ENCODE data around the gene COPS2.

DNA sequence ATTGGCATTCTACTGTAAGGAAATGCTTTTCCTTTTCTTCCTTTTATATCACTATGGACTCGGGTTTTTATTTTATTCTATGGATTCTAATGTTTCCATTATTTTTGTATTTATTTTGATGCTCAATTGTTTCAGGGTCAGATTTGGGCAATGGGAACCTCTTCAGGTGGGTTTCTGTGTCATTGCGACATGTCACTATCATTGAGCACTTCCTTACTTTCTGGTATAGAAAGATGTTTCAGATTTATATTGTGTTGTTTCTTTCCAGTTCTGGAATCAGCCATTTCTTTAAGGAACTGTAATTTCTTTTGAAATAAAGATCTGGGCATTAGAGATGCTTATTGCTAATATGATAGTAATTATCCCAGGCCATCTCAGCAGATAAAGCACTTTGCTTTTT lies 36.5 kb upstream of the COPS2 start:
- TF ChIP-seq BDP1 (IDR thresholded peaks at IDR 0.05; ENCODE audit: insufficient read depth, insufficient read length) (no peak), MAFK (IDR thresholded peaks at IDR 0.05; ENCODE audit: low read length) (no peak), ETV6 (IDR thresholded peaks at IDR 0.05; ENCODE audit: borderline replicate concordance in 1 of 2, low read depth in 2 of 2, low read length in 1 of 2) (no peak), ETV6 (CRISPR knock-in tag; IDR thresholded peaks at IDR 0.05; ENCODE audit: borderline replicate concordance) (no peak), REST (IDR thresholded peaks at IDR 0.05; ENCODE audit: borderline replicate concordance) (no peak), REST (CRISPR knock-in tag; IDR thresholded peaks at IDR 0.05; ENCODE audit: low read depth) (no peak), SRSF9 (IDR thresholded peaks at IDR 0.05; ENCODE audit: borderline replicate concordance, low read depth, low read length) (no peak), CBX3 (IDR thresholded peaks at IDR 0.05; ENCODE audit: borderline replicate concordance in 1 of 2, low read length in 2 of 2) (no peak), MAZ (CRISPR knock-in tag; conservative IDR thresholded peaks at IDR 0.05 in 1 of 2, IDR thresholded peaks at IDR 0.05 in 1 of 2) (no peak), PBX2 (CRISPR knock-in tag; IDR thresholded peaks at IDR 0.05; ENCODE audit: low read depth) (no peak), PBX2 (tag; conservative IDR thresholded peaks at IDR 0.05; ENCODE audit: low read depth) (no peak), JUN (IDR thresholded peaks at IDR 0.05; ENCODE audit: borderline replicate concordance, low read depth, low read length) (no peak), JUN (CRISPR knock-in tag; IDR thresholded peaks at IDR 0.05; ENCODE audit: borderline replicate concordance) (no peak), EZH2 (IDR thresholded peaks at IDR 0.05; ENCODE audit: borderline replicate concordance, low read depth, low read length) (no peak), TAF1 (IDR thresholded peaks at IDR 0.05; ENCODE audit: control insufficient read depth, extremely low read depth, insufficient read depth, low read length, severe bottlenecking) (no peak), GTF2F1 (IDR thresholded peaks at IDR 0.05; ENCODE audit: low read depth, low read length) (no peak)
- TF ChIP-seq, protein P1, sequence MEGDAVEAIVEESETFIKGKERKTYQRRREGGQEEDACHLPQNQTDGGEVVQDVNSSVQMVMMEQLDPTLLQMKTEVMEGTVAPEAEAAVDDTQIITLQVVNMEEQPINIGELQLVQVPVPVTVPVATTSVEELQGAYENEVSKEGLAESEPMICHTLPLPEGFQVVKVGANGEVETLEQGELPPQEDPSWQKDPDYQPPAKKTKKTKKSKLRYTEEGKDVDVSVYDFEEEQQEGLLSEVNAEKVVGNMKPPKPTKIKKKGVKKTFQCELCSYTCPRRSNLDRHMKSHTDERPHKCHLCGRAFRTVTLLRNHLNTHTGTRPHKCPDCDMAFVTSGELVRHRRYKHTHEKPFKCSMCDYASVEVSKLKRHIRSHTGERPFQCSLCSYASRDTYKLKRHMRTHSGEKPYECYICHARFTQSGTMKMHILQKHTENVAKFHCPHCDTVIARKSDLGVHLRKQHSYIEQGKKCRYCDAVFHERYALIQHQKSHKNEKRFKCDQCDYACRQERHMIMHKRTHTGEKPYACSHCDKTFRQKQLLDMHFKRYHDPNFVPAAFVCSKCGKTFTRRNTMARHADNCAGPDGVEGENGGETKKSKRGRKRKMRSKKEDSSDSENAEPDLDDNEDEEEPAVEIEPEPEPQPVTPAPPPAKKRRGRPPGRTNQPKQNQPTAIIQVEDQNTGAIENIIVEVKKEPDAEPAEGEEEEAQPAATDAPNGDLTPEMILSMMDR (IDR thresholded peaks at IDR 0.05 in 2 of 3, conservative IDR thresholded peaks at IDR 0.05 in 1 of 3; ENCODE audit: insufficient read depth in 2 of 3, low read depth in 1 of 3, low read length in 3 of 3) = no peak
- TF ChIP-seq, protein P2, sequence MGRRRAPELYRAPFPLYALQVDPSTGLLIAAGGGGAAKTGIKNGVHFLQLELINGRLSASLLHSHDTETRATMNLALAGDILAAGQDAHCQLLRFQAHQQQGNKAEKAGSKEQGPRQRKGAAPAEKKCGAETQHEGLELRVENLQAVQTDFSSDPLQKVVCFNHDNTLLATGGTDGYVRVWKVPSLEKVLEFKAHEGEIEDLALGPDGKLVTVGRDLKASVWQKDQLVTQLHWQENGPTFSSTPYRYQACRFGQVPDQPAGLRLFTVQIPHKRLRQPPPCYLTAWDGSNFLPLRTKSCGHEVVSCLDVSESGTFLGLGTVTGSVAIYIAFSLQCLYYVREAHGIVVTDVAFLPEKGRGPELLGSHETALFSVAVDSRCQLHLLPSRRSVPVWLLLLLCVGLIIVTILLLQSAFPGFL (CRISPR knock-in tag; IDR thresholded peaks at IDR 0.05) = no peak
